Measurements from ENCODE around the gene GGCX. TPM values are rescaled to one million over a fixed set of nuclear protein-coding genes. Genes with fewer than 3 reads are reported as not detected.
A peak's percentile ranks its signal among the peaks of the same experiment; 100 is the strongest.
"Not testable (repeated sequence)": the region's sequence is repeated elsewhere in the genome, so short reads cannot be mapped to it uniquely, and the experiment has no call there.

Gene GGCX
- polyA plus RNA-seq, 4 donors, result 33.7 to 42.4 (median 39.7) TPM

- DNase-seq (ENCODE audit: low read depth in 4 of 4, low spot score in 3 of 4), result not testable (repeated sequence)
Measured at GRCh38 chr2:85544915-85545779, 16.1 kb downstream of the GGCX start.

GRCh38 chr2:85544254-85544691 lies 17.0 kb downstream of the GGCX start:
- DNase-seq (ENCODE audit: low read depth in 4 of 4, low spot score in 3 of 4), result not testable (repeated sequence)

DNA sequence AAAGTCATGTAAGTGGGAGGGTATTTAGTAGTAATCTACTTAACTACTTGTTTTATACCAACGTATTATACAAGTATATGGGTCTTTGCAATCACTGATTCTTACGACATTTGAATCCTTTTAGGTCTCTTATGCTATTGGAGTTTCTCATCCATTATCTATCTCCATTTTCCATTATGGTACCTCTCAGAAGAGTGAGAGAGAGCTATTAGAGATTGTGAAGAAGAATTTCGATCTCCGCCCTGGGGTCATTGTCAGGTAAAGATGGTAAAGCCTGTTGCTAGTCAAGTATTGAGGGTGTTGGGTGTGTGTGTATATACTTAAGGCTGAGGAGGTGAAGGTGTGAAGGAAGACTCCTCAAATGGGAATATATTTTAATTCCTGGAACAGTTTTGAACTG lies 18.5 kb downstream of the GGCX start:
- no peak for DNase-seq (ENCODE audit: low read depth in 4 of 4, low spot score in 3 of 4)

DNA sequence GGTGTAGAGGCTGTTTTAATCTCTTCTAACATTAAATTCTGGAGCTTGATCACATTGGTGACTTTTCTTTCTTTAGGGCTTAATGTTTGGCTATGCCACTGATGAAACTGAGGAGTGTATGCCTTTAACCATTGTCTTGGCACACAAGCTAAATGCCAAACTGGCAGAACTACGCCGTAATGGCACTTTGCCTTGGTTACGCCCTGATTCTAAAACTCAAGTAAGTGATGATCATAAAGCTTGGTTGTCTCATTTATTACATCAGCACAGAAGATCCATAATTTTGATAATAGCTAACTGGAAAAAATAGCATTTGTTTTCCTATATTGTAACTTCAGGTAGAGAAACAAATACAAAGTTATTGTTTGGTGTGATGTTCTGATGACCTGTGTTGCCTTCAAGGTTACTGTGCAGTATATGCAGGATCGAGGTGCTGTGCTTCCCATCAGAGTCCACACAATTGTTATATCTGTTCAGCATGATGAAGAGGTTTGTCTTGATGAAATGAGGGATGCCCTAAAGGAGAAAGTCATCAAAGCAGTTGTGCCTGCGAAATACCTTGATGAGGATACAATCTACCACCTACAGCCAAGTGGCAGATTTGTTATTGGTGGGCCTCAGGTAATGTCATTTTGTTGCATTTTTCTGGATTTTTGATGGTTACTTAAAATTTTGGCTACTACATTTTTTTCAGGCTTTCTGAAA lies 19.4 kb downstream of the GGCX start:
- no peak for DNase-seq (ENCODE audit: low read depth in 4 of 4, low spot score in 3 of 4)

DNA sequence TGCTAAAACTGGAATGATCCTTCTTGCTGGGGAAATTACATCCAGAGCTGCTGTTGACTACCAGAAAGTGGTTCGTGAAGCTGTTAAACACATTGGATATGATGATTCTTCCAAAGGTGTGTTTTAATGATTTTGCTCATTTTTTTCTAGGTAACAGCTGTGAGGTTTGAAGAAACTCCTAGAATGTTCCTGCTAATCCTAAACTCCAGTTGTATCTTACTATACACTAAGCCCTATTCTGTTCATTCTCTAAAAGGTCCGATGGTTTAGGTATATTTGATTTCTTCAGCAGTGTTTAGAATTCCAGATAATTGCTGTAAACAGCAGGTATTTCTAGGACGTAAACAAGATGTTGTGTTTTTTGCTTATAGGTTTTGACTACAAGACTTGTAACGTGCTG lies 20.0 kb downstream of the GGCX start:
- DNase-seq (ENCODE audit: low read depth in 4 of 4, low spot score in 3 of 4), result no peak

GRCh38 chr2:85540133-85540648 lies 21.1 kb downstream of the GGCX start:
- DNase-seq (ENCODE audit: low read depth in 4 of 4, low spot score in 3 of 4), result no peak

DNA sequence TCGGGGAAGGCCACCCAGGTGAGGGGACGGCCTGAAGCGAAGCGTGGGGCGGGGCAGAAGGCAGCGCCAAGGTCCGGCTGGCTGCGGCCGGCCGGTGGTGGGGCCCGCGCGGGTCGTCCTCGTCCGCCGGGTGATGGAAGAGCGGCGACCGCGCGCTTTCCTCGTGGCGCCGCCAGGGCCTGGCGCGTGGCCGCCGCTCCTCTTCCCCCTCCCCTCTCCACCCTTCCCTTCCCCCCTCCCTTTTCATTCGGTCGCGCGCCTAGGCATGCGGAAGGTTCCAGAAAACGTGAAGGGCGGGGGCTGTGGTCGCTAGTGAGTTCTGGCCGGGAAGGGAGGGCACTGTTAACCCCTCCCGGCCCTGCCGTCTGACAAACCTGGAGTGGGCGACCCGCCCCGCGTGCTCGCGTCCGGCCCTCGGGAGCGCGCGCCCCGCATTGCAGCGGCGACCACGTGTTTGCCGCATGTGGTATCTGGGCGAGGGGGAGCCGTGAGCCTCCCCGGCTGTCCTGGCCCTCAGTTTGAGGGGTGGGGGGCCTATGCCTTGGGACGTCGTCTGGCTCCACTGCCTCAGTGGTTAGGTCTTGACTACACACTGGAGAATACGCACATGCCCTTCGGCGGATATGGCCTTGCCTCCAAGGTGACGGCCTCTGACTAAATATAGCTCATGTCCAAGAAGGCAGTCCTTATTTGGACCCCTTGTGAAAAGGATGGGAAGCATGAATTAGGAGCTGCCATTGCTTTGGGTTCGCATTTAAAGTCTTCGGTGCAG lies 21.7 kb downstream of the GGCX start:
- DNase-seq (ENCODE audit: low read depth in 4 of 4, low spot score in 3 of 4), result peak in 2 of 4 donors; percentile 54 to 66

- peak; percentile 92 to 94 (median 93) for DNase-seq (ENCODE audit: low read depth in 4 of 4, low spot score in 3 of 4)
Measured at GRCh38 chr2:85538507-85539360, 22.6 kb downstream of the GGCX start, which contains the start of gene MAT2A. Gene MAT2A (plus strand): TSS chr2:85539168. CDS start chr2:85539288, 120 bp downstream.

GRCh38 chr2:85537600-85538506 lies 23.4 kb downstream of the GGCX start:
- peak in 1 of 4 donors; percentile 55 for DNase-seq (ENCODE audit: low read depth in 4 of 4, low spot score in 3 of 4)

- DNase-seq (ENCODE audit: low read depth in 4 of 4, low spot score in 3 of 4), result no peak
Measured at GRCh38 chr2:85536479-85536878, 24.8 kb downstream of the GGCX start.

DNA sequence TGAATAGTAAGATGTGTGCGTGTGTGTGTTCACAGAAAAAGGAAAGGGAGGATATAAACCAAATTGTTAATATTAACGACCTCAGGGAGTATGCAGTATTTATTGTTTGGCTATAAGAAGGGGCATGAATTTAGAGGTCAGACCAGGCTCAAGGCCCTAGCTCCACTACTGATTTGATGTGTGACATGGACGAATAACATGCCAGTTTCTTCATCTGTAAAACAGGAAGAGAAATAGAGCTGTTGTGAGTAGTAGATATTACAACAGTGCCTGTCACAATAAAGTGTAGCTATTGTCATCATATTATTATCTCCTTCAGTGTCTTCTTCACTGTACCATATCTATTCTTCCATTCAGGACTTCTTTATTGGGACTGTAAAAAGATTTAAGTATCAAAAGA lies 26.4 kb downstream of the GGCX start:
- no peak for DNase-seq (ENCODE audit: low read depth in 4 of 4, low spot score in 3 of 4)

GRCh38 chr2:85534099-85534498 lies 27.2 kb downstream of the GGCX start:
- DNase-seq (ENCODE audit: low read depth in 4 of 4, low spot score in 3 of 4), result no peak

DNA sequence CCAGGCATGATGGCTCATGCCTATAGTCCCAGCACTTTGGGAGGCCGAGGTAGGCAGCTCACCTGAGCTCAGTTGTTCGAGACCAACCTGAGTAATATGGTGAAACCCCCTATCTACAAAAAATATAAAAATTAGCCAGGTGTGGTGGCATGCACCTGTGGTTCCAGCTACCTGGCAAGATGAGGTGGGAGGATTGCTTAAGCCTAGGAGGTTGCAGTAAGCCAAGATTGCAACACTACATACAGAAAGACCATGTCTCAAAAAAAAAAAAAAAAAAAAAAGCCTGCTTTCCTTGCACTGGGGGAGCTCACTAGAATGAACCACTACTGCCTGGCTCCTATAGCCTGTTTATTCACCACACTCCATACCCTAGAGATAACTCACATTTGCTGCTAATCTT lies 29.7 kb downstream of the GGCX start:
- no peak for DNase-seq (ENCODE audit: low read depth in 4 of 4, low spot score in 3 of 4)

DNA sequence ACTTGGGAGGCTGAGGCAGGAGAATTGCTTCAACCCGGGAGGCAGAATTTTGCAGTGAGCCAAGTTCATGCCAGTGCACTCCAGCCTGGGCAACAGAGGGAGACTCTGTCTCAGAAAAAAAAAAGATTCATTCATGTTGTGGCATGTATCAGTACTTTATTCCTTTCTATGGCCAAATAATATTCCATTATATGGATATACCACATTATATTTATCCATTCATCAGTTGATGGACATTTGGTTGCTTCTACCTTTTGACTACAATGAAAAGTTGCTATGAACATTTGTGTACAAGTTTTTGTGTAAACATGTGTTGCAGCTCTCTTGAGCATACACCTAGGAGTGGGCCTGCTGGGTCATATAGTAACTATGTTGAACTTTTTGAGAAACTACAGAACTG lies 31.5 kb downstream of the GGCX start:
- DNase-seq (ENCODE audit: low read depth in 4 of 4, low spot score in 3 of 4), result no peak

- DNase-seq (ENCODE audit: low read depth in 4 of 4, low spot score in 3 of 4), result no peak
Measured at GRCh38 chr2:85528355-85528754, 32.9 kb downstream of the GGCX start.

- DNase-seq (ENCODE audit: low read depth in 4 of 4, low spot score in 3 of 4), result no peak
Measured at GRCh38 chr2:85527787-85528186, 33.5 kb downstream of the GGCX start.

DNA sequence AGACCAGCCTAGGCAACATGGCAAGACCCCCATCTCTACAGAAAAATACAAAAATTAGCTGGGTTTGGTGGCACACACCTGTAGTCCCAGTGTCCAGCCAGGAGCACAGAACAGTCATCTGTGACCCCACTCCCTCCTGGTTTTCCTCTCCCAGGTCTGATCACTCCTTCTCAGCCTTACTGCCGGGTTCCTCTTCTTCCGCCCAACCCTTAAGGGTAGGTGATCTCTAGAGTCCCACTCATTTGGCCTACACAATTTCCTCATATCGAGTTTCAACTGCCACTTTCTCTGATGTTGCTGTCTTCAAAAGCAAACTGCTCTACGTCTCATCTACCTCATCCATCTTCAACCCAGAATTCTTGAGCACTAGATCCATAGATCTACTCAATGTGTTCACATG lies 35.7 kb downstream of the GGCX start:
- no peak for DNase-seq (ENCODE audit: low read depth in 4 of 4, low spot score in 3 of 4)

GRCh38 chr2:85525029-85525428 lies 36.3 kb downstream of the GGCX start:
- no peak for DNase-seq (ENCODE audit: low read depth in 4 of 4, low spot score in 3 of 4)

All from left renal pelvis (tissue), 4 donors.